Endothelial cell (in vitro differentiated cells): ENCODE data around the gene TNFAIP8L3. TPM values are rescaled to one million over a fixed set of nuclear protein-coding genes. Genes with fewer than 3 reads are reported as not detected.
"Not testable (repeated sequence)": the region's sequence is repeated elsewhere in the genome, so short reads cannot be mapped to it uniquely, and the experiment has no call there.

ENCODE experiments used
- DNase-seq: peaks from one replicate; pipeline ENCODE4 v3.0.0; 2021; ENCODE audit warnings: low spot score
- H3K27ac Mint-ChIP-seq: one replicate; pipeline ENCODE4 v1.8.0; 2021; ENCODE audit warnings: mixed read lengths, inconsistent platforms; ENCODE audit not compliant: unreplicated experiment
- H3K27me3 Mint-ChIP-seq: one replicate; pipeline ENCODE4 v1.8.0; 2021; ENCODE audit warnings: mild to moderate bottlenecking, moderate library complexity, mixed read lengths, inconsistent platforms; ENCODE audit not compliant: unreplicated experiment
- H3K36me3 Mint-ChIP-seq: one replicate; pipeline ENCODE4 v1.8.0; 2021; ENCODE audit warnings: mild to moderate bottlenecking, low read depth, mixed read lengths, inconsistent platforms; ENCODE audit not compliant: unreplicated experiment
- H3K4me1 Mint-ChIP-seq: one replicate; pipeline ENCODE4 v1.8.0; 2021; ENCODE audit warnings: mild to moderate bottlenecking, mixed read lengths, inconsistent platforms; ENCODE audit not compliant: unreplicated experiment
- H3K4me3 Mint-ChIP-seq: one replicate; pipeline ENCODE4 v1.8.0; 2021; ENCODE audit warnings: mild to moderate bottlenecking, mixed read lengths, inconsistent platforms; ENCODE audit not compliant: unreplicated experiment
- H3K9me3 Mint-ChIP-seq: one replicate; pipeline ENCODE4 v1.8.0; 2021; ENCODE audit warnings: mixed read lengths, inconsistent platforms; ENCODE audit not compliant: unreplicated experiment
- total RNA-seq: library from RNA; stranded (reverse); fragmentation: NEBNext Ultra II Directional; extraction: Animal tissue kit (Norgen Biotek cat#: 25700); gene quantifications from one replicate; pipeline ENCODE4 v1.2.1, GENCODE V29; 2021; ENCODE audit not compliant: unreplicated experiment
- TF ChIP-seq, protein P1 (sequence below): fragments of 200-600 bp; sonication (generic); IDR thresholded peaks from one replicate; pipeline ENCODE4 v1.5.0; 2021; ENCODE audit warnings: antibody characterized with exemption; ENCODE audit not compliant: unreplicated experiment

TNFAIP8L3 gene
- total RNA-seq, 1 donor from 2014 or later, result 0.77 TPM

GRCh38 chr15:51131596-51132290 lies 37.0 kb upstream of the TNFAIP8L3 start:
- peaks cover 2% of the 10 kb centered on the region for H3K4me1 Mint-ChIP-seq
- H3K27ac Mint-ChIP-seq, result no peak overlapping the region
- no peak overlapping the region for H3K4me3 Mint-ChIP-seq
- no peaks in the 10 kb centered on the region for H3K36me3 Mint-ChIP-seq
- DNase-seq, result no peak
- TF ChIP-seq, protein P1, sequence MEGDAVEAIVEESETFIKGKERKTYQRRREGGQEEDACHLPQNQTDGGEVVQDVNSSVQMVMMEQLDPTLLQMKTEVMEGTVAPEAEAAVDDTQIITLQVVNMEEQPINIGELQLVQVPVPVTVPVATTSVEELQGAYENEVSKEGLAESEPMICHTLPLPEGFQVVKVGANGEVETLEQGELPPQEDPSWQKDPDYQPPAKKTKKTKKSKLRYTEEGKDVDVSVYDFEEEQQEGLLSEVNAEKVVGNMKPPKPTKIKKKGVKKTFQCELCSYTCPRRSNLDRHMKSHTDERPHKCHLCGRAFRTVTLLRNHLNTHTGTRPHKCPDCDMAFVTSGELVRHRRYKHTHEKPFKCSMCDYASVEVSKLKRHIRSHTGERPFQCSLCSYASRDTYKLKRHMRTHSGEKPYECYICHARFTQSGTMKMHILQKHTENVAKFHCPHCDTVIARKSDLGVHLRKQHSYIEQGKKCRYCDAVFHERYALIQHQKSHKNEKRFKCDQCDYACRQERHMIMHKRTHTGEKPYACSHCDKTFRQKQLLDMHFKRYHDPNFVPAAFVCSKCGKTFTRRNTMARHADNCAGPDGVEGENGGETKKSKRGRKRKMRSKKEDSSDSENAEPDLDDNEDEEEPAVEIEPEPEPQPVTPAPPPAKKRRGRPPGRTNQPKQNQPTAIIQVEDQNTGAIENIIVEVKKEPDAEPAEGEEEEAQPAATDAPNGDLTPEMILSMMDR, result no peak
- peaks cover 5% of the 10 kb centered on the region for H3K27me3 Mint-ChIP-seq
- H3K9me3 Mint-ChIP-seq, result no peaks in the 10 kb centered on the region

DNA sequence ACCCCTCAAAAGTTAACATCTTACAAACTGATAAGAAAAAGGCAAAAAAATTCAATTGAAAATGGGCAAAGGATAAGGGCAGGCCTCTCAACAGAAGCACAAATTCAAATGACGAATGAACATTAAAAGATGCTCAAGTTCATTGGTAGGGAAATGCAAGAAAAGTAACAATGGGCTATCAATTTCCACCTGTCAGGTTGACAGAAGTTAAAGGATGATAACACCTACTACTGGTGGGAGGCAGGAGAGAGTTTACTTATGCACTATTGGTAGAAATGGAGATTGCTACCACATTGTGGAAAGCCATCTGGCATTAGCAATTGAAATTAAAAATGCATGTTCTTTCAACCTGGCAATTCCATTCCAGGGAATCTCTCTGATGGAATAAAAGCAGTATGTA lies 35.6 kb upstream of the TNFAIP8L3 start:
- Mint-ChIP-seq H3K9me3 (no peaks in the 10 kb centered on the region), H3K4me1 (peaks cover 4% of the 10 kb centered on the region), H3K27me3 (peaks cover 5% of the 10 kb centered on the region), H3K36me3 (no peaks in the 10 kb centered on the region), H3K4me3 (no peak overlapping the region), H3K27ac (no peak overlapping the region)
- TF ChIP-seq, protein P1, result no peak
- no peak for DNase-seq

- TF ChIP-seq, protein P1, result no peak
- no peak overlapping the region for H3K27ac Mint-ChIP-seq
- H3K4me1 Mint-ChIP-seq, result peaks cover 4% of the 10 kb centered on the region
- H3K4me3 Mint-ChIP-seq, result no peak overlapping the region
- no peaks in the 10 kb centered on the region for H3K9me3 Mint-ChIP-seq
- peaks cover 5% of the 10 kb centered on the region for H3K27me3 Mint-ChIP-seq
- no peak for DNase-seq
- H3K36me3 Mint-ChIP-seq, result no peaks in the 10 kb centered on the region
Measured at GRCh38 chr15:51129535-51130188, 35.0 kb upstream of the TNFAIP8L3 start.

- TF ChIP-seq, protein P1, result no peak
- Mint-ChIP-seq H3K4me1 (peaks cover 4% of the 10 kb centered on the region), H3K4me3 (no peak overlapping the region), H3K27me3 (peaks cover 5% of the 10 kb centered on the region), H3K36me3 (no peaks in the 10 kb centered on the region), H3K9me3 (no peaks in the 10 kb centered on the region), H3K27ac (no peak overlapping the region)
- no peak for DNase-seq
Measured at GRCh38 chr15:51128701-51129100, 34.0 kb upstream of the TNFAIP8L3 start.

DNA sequence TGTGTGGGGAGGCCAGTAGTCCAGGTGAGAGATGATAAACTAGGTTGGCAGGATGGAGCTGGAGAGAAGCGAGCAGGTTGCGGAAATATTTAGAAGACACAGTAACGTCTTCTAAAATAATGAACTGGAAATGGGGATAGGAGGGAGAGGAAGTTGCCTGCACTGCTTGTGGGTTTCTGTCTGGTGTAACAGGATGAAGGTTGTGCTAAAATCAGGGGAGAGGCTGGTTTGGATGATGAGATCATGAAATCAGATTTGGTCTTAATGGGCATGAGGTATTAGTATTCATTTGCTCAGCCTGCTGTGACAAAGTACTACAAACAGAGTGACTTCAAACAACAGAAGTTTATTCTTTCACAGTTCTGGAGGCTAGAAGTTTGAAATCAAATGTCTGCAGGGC lies 32.1 kb upstream of the TNFAIP8L3 start:
- TF ChIP-seq, protein P1, result no peak

GRCh38 chr15:51123002-51123401 lies 28.3 kb upstream of the TNFAIP8L3 start:
- DNase-seq, H3K36me3 Mint-ChIP-seq, H3K27me3 Mint-ChIP-seq, H3K4me1 Mint-ChIP-seq, H3K4me3 Mint-ChIP-seq, H3K27ac Mint-ChIP-seq, H3K9me3 Mint-ChIP-seq: not testable (repeated sequence)

More for the DNA sequence above, 32.1 kb upstream of the TNFAIP8L3 start:
- no peaks in the 10 kb centered on the region for H3K36me3 Mint-ChIP-seq
- DNase-seq, result no peak
- no peak overlapping the region for H3K4me3 Mint-ChIP-seq
- no peaks in the 10 kb centered on the region for H3K9me3 Mint-ChIP-seq
- no peak overlapping the region for H3K27ac Mint-ChIP-seq
- peaks cover 4% of the 10 kb centered on the region for H3K4me1 Mint-ChIP-seq
- H3K27me3 Mint-ChIP-seq, result peaks cover 4% of the 10 kb centered on the region
